ENCODE results near the gene RAI1.

The RAI1 gene

DNA sequence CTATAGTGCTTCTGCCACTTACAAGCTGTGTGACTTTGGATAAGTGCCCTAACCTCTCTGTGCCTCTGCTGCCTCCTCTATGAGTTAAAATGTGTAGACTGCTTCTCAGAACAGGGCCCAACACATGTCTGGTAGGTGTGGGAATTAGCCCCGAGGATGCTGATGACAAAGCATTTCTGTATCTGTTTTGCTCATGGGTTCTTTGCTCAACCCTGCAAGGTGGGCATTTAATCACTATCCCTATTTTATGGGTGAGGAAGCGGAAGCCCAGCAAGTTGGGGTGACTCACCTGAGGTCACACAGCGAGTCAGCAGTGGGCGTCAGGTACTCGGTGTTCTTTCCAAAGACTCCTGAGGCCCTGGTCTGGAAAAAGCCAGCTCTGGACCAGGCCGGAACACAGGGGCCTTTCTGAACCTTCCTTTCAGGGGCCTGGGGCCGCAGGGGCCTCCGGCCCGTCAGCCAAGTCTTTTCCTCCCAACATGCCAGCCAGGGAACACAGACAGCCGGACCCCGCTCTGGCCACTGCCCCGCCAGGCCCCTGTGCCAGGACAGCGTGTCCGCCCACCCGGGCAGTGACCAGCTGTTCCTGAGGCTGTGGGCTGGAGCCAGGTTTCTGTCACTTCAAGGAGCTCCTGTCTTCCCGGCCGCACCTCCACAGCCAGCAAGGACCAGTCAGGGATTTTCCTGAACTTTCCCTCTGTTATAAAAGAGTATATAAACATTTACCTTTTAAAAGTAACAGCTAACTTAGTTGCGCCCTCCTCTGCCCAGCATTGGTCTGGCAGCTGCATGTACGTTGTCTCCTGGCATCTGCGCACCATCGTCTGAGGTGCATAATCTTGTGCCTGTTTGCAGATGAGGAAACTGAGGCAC, 93.0 kb downstream of the RAI1 start:
- peak; percentile 21 to 32 for DNase-seq

DNA sequence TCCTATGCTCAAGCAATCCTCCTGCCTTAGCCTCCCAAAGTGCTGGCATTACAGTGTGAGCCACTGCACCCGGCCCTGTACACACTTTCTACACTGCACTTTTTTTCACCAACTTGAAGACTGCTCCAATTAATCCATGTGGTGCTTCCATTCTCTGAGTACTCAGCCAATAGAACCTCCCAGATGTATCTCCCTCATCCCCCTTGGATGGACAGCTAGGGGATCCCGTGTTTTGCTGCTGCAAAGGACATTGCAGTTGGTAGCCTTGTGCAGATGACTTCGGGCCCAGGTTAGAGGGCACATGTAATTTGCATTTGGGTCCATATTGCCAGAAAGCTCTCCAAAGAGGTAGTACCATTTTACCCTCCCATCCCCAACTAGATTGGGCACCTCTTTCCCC, 95.6 kb downstream of the RAI1 start:
- TF ChIP-seq GATA1 (IDR thresholded peaks at IDR 0.05; ENCODE audit: low read depth, low read length) (no peak), POLR2A (IDR thresholded peaks at IDR 0.05; ENCODE audit: low read length) (no peak)
- no peak for DNase-seq

More for the DNA sequence above, 93.0 kb downstream of the RAI1 start:
- TF ChIP-seq GATA1 (IDR thresholded peaks at IDR 0.05; ENCODE audit: low read depth, low read length), result no peak
- no peak for TF ChIP-seq POLR2A (IDR thresholded peaks at IDR 0.05; ENCODE audit: low read length)

GRCh38 chr17:17778308-17779014, 97.2 kb downstream of the RAI1 start:
- DNase-seq, result no peak

GRCh38 chr17:17779015-17779611, 97.9 kb downstream of the RAI1 start:
- DNase-seq, result no peak
- TF ChIP-seq GATA1 (IDR thresholded peaks at IDR 0.05; ENCODE audit: low read depth, low read length) (no peak), POLR2A (IDR thresholded peaks at IDR 0.05; ENCODE audit: low read length) (no peak)

More at GRCh38 chr17:17778308-17779014, 97.2 kb downstream of the RAI1 start:
- no peak for TF ChIP-seq POLR2A (IDR thresholded peaks at IDR 0.05; ENCODE audit: low read length)
- TF ChIP-seq GATA1 (IDR thresholded peaks at IDR 0.05; ENCODE audit: low read depth, low read length), result no peak

DNA sequence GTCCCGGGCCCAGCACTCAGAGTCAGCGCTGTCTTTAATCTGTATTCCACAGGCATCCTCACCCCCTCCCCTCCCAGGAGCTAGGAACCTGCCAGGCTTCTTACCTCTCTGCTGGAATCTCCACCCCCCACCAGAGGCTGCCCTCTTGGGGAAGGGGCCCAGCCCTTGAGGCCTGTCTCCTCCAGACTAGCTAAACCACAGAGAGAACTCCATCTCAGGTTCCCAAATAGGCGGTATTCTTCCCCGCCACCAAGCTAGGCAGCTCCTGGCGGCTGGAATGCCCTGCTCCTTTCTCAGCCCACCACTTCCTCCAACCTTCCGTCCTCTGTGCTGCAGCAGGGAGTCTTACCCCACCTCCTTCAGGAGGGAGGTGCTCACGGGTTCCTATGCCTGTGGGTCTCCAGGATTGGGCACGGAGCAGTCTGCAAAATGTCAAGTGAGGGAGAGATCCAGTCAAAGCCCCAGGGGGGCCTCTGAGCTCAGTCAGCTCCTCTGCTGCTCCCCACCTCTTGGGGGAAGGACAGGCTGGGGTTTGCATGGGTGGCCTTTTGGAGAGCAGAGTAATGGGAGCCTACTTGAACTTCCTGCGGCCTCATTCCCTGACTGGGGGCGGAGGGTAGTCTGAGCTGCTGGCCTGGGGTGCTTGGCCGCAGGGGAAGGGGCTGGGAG, 99.8 kb downstream of the RAI1 start:
- no peak for TF ChIP-seq POLR2A (IDR thresholded peaks at IDR 0.05; ENCODE audit: low read length)
- TF ChIP-seq GATA1 (IDR thresholded peaks at IDR 0.05; ENCODE audit: low read depth, low read length), result no peak
- DNase-seq, result no peak

GRCh38 chr17:17781591-17782496, 100.6 kb downstream of the RAI1 start:
- peak; percentile 48 to 56 for DNase-seq
- no peak for TF ChIP-seq POLR2A (IDR thresholded peaks at IDR 0.05; ENCODE audit: low read length)
- no peak for TF ChIP-seq GATA1 (IDR thresholded peaks at IDR 0.05; ENCODE audit: low read depth, low read length)

- DNase-seq, result peak in 1 of 2 experiments; percentile 36
- TF ChIP-seq GATA1 (IDR thresholded peaks at IDR 0.05; ENCODE audit: low read depth, low read length) (no peak), POLR2A (IDR thresholded peaks at IDR 0.05; ENCODE audit: low read length) (no peak)
Measured at GRCh38 chr17:17782523-17783115, 101.4 kb downstream of the RAI1 start.

DNA sequence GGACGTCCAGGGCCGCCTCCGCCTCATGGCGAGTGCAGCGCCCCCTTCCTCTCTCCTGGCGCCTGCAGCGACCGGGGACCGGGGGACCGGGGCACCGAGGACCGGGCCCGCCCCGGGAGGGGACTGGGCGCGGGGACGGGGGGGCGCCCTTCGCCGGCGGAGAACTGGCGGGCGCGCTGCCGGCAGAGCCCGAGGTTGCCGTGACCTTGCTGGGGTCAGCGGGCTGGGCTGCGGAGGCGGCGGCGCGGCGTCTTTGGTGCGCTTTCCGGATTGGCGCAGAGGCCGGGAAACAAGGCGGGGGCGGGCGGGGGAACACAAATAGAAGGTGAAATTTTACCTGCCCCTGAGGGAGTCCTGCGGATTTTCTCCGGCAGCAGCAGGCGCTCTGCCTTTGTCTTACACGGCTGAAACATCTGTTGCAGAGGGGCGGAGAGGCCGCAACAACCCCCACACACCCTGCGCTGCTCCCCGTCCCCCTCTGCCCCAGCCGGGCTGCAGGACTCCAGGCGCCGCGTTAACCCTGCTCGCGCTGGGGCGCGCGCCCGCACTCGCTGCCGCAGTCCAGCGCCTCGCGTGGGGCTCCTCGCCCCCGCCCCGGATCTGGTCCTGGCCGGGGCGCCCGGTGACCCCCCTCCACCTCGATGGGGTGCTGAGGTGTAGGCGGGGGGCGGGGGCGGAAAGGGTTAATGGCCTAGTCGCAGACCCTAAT, 102.0 kb downstream of the RAI1 start:
- DNase-seq, result peak; percentile 42 to 54
- TF ChIP-seq POLR2A (IDR thresholded peaks at IDR 0.05; ENCODE audit: low read length), result no peak
- TF ChIP-seq GATA1 (IDR thresholded peaks at IDR 0.05; ENCODE audit: low read depth, low read length), result no peak

- peak in 1 of 2 experiments; percentile 35 for DNase-seq
- TF ChIP-seq GATA1 (IDR thresholded peaks at IDR 0.05; ENCODE audit: low read depth, low read length) (no peak), POLR2A (IDR thresholded peaks at IDR 0.05; ENCODE audit: low read length) (no peak)
Measured at GRCh38 chr17:17783825-17784656, 102.8 kb downstream of the RAI1 start.

DNA sequence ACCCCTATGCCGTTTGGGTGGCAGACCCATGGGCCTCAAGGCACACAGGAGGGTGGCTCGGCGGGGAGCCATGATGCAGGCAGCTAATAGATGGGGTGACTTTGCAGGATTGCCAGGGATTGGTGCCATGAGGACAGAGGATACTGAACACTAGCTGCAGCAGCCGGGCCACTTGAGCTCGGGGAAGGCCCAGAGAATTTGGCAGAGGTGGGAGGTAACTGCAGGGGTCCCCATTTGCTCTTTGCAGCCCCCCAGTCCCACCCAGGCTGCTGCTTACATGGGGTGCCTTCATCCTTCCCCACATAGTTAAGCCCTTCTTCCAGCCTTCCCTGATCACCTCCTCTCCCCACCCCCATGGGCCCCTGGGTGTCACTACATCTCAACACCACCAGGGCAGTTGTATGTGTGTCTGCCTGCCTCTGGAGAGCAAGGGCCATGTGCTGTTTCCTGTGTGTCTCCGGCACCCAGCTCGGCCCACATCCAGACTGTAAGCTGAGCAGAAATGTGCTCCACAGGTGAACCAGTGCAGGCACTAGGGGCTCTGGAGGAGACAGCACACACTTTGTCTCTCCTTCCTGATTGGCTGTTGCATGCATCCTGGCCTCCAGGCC, 103.5 kb downstream of the RAI1 start:
- TF ChIP-seq GATA1 (IDR thresholded peaks at IDR 0.05; ENCODE audit: low read depth, low read length), result no peak
- TF ChIP-seq POLR2A (IDR thresholded peaks at IDR 0.05; ENCODE audit: low read length), result no peak
- peak; percentile 22 to 32 for DNase-seq

- no peak for DNase-seq
- TF ChIP-seq GATA1 (IDR thresholded peaks at IDR 0.05; ENCODE audit: low read depth, low read length) (no peak), POLR2A (IDR thresholded peaks at IDR 0.05; ENCODE audit: low read length) (no peak)
Measured at GRCh38 chr17:17785407-17785806, 104.1 kb downstream of the RAI1 start.

Data from erythroblast (primary cell).